NCI-H446 treated with DMSO at 0.1 percent for 48 hours (cell line): ENCODE data around the gene LRRC3C.
"Not testable (repeated sequence)": the region's sequence is repeated elsewhere in the genome, so short reads cannot be mapped to it uniquely, and the experiment has no call there.

Experiments used
- DNase-seq: peaks from one replicate; lab custom pipeline; 2025; lab: John Stamatoyannopoulos, UW

The LRRC3C gene

DNA sequence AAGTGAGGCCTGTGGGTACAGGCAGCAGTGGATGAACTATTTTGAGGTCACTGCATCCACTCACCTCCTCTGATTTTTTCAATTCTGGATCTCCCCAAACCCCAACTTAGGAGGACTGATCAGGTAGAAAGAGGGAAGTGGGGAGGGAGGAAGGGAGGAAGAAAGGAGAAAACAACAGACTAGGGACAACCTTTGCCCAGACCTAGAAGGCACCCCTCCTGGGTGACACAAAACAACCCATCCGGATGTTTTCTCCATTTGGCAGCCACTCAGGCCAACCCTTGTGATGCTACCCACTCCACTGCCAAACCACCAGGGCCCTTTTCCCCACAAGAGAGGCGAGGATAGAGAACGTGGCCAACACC lies 2.9 kb upstream of the LRRC3C start:
- DNase-seq = no peak

- no peak for DNase-seq
Observed at GRCh38 chr17:39925282-39926134, 2.0 kb upstream of the LRRC3C start.

DNA sequence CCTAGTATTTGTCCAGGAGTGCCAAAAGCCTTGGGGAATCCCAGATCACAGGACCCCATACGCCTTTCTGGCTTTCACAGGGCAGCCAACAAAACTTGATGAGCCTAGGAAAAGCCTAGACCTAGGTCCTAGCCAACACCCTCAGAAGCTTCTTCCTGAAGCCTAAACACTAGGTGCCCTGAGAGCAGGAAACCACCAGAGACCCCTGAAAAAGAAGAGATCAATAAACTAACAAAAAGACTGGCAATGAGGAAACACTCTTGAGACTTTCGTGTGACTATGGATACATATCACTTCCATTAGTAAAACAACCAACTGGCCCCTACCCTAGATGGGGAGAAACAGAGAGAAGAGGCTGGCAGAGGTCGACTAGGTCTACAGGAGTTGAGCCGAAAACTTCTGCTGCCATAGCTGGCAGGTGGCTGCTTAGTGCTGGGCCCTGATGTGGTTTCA lies 1.4 kb upstream of the LRRC3C start:
- no peak for DNase-seq

- DNase-seq = no peak
Observed at GRCh38 chr17:39926588-39927100, 888 bp upstream of the LRRC3C start.

GRCh38 chr17:39927929-39928857 lies 661 bp downstream of the LRRC3C start:
- no peak for DNase-seq

- DNase-seq = no peak
Observed at GRCh38 chr17:39928858-39929645, 1.5 kb downstream of the LRRC3C start.

GRCh38 chr17:39929646-39930407 lies 2.3 kb downstream of the LRRC3C start:
- DNase-seq = no peak

GRCh38 chr17:39933912-39934311 lies 6.4 kb downstream of the LRRC3C start:
- DNase-seq = no peak

- DNase-seq = no peak
Observed at GRCh38 chr17:39934324-39934723, 6.8 kb downstream of the LRRC3C start.

GRCh38 chr17:39935909-39936308 lies 8.4 kb downstream of the LRRC3C start:
- no peak for DNase-seq

- no peak for DNase-seq
Observed at GRCh38 chr17:39937447-39937846, 9.9 kb downstream of the LRRC3C start.

- no peak for DNase-seq
Observed at GRCh38 chr17:39938140-39938869, 10.8 kb downstream of the LRRC3C start.

DNA sequence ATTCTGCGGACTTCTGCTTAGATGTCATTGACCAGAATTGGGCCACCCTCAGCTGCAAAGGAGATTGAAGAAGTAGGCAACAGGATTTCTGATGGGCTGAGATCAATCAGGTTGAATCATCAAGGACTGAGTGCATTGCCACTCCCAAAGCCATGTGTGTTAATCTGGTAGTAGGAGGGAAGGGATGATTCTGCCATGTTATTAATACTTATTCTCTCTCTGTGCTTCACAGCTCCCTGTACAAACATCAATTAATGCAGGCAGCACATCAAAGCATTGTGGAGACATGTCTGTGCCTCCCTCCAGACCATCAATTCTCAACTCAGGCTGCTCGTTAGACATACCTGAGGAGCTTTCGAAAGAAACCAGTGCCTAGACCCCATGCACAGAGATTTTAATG lies 11.6 kb downstream of the LRRC3C start:
- DNase-seq = no peak

DNA sequence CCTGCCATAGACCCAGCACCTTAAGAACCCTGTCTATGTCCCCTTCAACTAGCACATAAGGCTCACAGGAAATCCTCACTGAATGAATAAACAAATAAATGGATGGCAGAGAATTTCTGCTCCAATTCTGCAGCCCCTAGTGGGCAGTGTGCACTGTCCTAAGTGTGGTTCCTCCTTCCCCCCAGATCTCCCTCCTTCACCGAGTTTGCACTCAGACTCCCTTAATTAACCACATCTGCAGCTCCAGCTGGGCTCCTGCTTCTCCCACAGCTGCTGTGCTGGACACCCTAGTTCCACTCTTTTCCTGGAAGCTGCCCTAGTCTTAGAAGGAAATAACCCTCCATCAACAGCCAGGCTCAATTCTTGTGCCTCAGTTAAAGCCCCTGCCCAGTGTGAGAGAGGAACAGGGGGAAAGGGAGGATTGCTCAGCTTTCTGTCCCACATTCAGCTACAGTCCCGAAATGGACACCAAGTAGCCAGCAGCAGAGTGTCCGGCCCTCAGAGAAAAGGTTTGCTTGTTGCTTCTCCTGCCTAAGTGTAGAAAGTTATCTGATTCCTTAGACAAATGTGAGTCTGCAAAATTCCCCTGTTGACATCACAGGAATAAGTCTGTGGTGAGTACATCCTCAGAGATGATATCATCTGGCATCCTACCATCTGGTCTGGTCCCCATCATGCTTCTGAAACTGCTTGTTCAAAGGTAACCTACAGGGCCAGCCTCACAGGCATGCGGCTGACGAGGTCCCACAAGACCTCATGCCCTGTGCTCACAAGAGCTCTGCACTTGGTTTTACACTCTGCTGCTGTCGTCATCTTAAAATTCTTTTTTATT lies 12.3 kb downstream of the LRRC3C start:
- no peak for DNase-seq

DNA sequence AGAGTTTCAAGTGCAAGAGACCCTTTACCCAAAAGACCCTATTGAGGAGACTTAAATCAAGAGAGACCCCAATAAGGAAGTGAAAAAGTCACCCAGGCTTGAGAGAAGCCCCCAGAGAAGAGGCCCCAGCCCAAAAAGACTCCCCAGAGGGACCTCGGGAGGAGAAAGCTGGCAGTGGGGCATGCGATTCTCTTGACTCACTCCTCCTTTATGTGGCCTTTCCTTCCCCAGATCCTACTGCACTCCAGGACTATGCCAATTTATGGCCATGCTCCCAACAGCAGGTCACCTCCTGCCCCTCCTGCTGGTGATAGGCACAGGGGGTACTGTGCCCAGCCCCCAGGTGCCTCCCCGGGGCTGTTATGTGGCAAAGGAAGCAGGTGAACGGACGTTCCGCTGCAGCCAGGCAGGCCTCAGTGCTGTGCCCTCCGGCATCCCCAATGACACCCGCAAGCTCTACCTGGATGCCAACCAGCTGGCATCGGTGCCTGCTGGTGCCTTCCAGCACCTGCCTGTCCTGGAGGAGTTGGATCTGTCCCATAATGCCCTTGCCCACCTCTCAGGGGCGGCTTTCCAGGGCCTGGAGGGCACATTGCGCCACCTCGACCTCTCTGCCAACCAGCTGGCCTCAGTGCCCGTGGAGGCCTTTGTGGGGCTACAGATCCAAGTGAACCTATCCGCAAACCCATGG lies 16.3 kb downstream of the LRRC3C start:
- no peak for DNase-seq

GRCh38 chr17:39944393-39944711 lies 16.8 kb downstream of the LRRC3C start:
- no peak for DNase-seq

- DNase-seq = no peak
Observed at GRCh38 chr17:39946551-39947330, 19.2 kb downstream of the LRRC3C start.

DNA sequence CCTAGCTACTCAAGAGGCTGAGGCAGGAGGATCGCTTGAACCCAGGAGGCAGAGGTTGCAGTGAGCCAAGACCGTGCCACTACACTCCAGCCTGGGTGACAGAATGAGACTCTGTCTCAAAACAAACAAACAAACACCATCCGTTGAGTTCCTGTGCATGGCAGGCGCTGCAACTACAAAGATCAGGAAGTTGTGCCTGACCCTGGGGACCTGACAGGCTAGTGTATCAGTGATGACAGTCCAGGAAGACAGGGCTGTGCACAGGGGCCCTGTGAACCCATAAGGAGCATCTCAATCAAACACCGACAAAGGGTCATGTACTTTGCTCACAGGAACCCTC lies 20.9 kb downstream of the LRRC3C start:
- DNase-seq = not testable (repeated sequence)
